Stimulated activated CD4-positive, alpha-beta T cell treated with anti-CD3 and anti-CD28 coated beads, Interleukin-12 subunit alpha, Interleukin-12 subunit beta, amount 100 ng/mL, for 48 hours (primary cell): Measurements from ENCODE around the gene TAP1.

Source experiments
- DNase-seq, 3 donors: peaks; one replicate each; pipeline ENCODE4 v3.0.0-alpha.2; 2020; ENCODE audit warnings: low read depth in 2 of 3, low spot score in 1 of 3

TAP1 gene

DNA sequence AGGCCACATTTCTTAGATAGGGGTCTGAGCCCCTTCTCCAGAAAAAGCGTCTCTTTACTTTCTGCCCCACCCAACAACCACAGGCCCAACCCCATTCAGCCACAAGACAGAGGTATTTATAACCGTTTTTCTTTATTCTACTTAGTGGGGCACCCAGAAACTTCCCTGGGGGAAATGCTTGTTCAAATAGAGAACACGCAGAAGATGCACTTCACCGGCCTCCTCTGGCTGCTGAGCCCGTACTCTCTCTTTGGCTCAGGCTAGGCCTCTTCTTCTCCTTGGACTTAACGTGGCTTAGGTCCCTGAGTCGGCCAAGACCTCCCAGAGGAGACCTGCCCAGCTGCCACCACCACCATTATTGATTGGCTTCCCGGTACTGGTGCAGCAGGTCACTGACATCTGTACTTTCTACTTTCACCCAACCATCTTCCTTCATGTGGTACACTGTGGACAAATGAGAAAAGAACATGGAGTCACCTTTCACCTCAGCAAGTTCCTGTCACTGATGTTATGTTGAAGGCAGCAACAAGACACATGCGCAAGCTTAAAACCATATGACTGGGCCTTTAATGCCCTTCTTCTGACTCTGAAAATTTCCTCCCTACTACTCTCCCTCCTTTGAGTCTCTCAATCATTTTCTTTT, 12.8 kb downstream of the TAP1 start:
- DNase-seq: peak in 1 of 3 donors; percentile 17

DNA sequence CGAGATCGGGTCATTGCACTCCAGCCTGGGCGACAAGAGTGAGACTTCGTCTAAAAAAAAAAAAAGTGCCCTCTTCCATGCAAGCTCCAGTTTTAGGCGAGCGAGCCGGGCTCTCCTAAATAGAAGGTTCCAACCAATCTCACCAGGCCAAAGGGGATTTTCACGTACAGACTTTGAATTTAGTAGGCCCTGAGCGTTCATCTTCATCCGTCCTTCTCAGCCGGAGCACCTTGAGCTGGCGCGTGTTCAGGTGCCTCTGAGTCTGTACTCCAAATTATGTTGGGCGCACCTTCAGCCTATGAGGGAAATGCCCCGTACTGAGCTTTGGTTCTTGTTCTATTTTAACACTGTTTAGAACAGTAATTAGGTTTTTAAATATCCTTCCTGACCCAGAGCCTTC, 14.1 kb downstream of the TAP1 start:
- no peak for DNase-seq

DNA sequence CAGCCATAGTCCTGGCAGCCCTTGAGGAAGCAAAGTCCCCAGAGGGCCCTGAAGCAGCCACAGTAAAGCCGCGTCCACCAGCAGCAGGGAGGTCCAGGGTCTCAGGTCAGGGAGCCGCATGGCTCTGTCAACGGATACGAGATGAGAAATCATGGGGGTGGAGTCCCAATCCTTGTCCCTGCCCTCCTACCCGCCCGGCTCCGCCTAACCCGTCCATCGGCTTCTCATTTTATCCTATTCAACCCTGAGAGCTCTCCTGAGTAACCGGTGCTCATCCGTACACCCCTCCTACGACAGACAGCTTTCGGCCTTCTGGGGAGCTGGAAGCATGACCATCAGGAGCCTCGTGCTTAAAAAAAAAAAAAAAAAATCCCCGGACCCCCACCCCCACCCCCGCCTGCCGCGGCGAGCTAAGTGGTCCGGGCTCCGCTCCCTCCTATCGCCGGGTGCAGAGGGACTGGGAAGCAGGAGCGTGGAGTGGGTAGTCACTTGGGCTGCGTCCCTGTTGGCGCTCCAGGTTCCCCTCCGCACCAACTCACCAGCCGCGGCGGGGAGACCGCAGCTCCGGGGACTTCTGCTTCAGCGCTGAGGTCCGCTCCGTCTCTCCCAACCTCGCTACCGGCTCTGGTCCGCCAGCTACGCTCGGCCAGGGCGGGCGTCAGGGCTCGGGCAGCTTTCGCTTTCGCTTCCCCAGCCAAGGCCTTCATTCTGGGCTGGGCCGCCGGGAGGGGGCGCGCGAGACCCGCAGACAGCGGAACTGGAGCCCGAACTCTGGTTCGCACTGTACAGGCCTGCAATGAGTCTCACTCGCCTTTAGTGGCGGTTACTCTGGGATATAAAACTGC, 15.2 kb downstream of the TAP1 start, which contains the start of gene TAP2:
Gene TAP2, minus strand, starts transcription at position 626 of the 845 bp plus-strand sequence. Its CDS starts 506 bp downstream, at position 120.
- DNase-seq: peak; percentile 95 to 98 (median 96)

DNA sequence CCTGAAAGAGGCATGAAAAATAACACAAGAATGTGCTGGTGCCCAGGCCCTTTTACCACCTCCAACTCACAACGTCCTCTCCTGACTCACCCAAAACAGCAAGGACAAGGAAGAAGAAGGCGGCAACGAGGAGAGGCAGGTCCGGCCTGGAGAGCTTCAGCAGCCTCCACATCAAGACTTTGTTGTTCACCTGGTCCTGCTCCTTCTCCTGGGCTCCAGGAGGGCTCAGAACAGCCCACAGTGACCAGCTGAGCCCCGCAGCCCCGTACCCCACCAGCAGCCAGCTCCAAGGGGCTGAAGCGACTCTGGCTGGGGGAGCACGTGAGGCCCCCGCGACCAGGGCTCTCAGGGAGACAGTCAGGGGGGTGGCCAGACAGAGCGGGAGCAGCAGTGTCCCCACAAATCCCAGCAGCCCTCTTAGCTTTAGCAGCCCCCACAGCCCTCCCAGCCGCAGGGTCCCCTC, 15.8 kb downstream of the TAP1 start:
- DNase-seq: no peak

DNA sequence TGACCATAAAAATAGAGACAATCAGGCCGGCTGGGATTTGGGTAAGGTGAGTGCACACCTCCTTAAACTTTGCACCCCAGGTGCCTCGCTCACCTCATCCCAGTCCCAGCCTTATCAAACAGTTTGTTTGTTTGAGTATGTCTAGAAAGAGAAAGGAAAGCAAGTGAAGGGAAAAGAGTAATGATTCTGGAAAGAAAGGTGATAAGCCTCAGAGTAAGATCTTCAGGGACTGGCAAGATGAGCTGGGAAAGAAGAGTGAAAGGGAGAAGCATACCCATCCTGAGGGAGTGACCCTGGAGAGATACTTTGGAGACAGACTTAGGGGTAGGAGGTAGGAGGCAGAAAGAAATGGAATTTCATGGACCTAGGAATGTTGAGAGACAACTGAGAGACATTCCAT, 16.6 kb downstream of the TAP1 start:
- no peak for DNase-seq

DNA sequence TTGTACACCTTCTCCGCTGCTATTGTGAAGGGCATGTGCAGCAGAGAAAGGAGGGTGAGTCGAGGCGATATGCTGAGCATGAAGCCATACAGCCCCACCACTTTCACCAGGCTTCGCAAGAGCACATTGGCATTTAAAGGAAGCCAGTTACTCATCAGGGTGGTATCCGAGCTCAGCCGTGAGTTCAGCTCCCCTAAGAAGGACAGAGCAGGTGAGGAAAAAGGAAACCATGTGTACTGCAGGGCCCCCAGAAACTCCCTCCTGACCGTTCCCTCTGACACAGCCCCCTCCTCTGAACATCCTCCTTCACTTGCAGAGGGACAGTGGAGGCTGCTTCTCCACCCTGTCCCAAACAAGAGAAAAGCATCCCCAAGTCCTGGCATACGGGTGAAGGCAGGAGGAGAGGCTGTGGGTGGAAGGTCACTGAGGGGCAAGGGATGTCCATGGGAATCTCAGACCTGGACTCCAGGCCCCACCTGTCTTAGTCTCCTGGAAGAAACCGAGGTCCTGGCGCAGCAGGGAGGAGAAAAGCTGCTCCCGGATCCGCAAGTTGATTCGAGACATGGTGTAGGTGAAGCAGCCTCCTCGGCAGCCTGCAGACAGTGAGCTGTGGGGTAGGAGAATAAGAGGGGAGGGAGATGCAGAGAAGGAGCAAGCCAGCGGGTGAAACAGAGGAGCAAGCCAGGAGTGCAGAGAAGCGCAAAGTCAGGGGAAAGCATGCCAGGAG, 18.2 kb downstream of the TAP1 start:
- no peak for DNase-seq

DNA sequence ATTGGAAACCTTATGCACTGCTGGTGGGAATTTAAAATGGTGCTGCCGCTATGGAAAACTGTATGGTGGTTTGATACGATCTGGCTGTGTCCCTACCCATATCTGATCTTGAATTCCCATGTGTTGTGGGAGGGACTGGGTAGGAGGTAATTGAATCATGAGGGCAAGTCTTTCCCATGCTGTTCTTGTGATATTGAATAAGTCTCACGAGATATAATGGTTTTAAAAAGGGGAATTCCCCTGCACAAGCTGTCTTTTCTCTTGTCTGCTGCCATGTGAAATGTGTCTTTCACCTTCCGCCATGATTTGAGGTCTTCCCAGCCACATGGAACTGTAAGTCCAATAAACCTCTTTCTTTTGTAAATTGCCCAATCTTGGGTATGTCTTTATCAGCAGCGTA, 19.8 kb downstream of the TAP1 start:
- DNase-seq: no peak

DNA sequence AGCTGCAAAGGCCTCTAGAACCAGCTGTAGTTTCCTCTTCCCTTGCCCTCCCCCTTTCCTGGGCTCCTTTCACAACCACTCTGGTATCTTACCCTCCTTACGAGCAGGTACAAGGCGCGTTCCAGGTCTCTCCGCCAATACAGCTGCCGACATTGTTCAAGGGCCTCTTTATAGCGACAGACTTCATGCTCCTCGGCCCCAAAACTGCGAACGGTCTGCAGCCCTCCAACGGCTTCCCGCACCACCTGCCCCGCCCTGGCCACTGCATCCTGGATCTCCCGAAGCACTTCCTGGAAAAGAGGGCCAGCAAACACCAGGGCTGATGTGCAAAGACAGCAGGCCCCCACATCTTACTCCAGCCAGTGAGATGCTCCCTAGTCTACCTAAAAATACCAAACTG, 21.0 kb downstream of the TAP1 start:
- no peak for DNase-seq

DNA sequence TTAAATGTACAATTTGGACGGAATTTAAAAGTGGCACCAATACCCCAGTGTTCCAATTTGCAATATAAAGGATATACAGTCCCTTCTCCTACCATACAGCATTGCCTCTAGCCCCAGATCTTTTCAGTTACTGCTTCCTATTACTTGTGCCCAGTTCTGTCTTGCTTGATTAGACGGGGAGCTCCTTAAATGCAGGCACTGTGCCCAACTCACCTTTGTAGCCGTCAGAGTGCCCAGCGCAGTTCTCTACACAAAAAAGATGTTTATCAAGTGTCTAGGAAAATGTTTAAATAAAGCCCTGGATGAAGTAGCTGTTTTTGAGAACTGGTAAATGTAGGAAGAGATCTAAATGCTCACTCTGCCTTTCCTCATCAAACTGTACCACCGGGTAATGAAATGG, 22.6 kb downstream of the TAP1 start:
- no peak for DNase-seq

DNA sequence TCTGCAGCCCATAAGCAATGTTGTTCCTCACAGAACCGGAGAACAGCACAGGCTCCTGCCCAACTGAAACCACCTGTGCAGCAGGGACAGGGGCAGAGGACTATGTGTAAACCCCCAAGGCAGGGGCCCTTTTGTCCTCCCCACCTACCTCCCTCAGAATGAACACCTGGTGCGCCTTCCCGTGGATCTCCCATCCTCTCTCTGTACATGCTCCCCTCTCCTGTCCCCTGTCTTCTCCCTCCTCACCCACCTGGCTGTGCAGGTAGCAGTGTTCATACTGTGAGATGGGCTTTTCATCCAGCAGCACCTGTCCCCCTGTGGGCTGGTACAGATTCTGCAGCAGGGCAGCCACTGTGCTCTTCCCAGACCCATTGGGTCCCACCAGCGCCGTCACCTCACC, 23.5 kb downstream of the TAP1 start:
- DNase-seq: no peak

DNA sequence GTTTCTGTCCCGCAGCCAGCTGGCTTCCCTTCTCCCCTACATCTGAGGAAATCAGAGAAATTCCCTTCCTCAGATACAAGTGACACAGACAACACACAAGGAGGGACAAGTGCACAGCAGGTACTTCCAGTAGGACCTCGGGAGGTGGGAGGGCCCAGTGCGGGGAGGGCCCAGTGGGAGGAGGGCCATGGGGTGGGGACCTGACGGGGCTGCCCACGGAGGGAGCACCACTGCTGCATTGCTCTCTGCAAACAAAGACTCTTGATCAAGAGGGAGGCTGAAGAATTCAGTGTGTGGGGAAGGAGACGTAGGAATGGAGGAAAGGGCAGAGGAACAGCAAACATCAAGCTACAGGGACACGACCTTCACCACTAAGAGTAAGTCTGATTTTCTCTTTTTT, 24.0 kb downstream of the TAP1 start:
- DNase-seq: no peak

DNA sequence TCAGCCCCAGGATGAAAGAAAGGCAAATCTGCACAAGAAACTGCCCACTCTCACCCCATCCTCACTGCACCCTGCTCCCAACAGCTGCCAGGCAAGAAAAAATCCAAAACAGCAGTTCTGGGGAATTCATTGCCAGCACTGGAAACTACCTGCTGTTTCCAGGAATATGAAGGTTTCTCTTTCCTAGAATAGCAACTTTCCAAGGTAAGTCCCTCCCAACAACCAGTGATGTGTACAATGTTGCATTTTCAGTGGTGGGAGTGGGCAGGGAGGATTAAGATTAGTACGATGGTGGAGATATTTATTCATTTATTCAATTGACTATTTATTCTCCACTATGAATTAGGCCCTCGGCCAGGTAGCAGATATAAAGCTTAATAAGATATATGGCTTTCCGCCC, 26.5 kb downstream of the TAP1 start:
- DNase-seq: no peak

DNA sequence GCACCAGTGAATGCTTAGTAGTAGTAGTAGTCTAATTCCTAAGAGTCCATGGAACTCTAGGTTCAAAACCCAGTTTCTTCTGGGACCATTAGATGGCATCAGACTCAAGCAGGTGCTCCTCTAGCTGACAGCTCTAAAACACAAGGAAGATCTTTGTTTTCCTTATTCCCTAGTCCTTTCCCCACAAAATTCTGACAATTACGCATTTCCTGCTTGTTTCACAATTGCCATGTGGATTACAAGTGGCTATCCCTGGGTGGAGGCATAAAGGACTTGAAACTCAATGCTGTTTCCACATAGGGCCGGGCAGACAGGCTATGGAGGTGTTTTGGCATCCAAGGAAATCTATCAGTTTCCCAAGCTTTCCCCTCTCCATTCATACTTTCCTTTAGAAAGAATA, 27.5 kb downstream of the TAP1 start:
- DNase-seq: no peak

DNA sequence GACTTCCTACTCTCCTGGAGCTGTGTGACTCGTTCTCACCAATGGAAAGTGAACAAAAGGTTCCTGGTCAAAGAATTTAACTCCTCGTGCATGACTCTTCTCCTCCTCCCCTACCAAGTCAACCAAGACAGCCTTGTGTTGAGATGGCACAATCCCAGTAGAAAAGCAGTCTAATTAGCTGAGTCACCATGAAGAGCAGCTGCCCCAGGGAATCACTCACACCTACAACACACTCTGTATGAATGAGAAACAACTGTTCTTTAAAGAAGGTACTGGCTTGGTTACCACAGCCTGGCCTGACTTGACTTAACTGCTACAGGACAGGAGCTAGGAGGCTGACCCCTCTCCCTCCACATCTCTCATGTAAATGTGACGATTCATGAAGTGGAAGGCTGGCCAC, 33.8 kb downstream of the TAP1 start:
- DNase-seq: no peak

DNA sequence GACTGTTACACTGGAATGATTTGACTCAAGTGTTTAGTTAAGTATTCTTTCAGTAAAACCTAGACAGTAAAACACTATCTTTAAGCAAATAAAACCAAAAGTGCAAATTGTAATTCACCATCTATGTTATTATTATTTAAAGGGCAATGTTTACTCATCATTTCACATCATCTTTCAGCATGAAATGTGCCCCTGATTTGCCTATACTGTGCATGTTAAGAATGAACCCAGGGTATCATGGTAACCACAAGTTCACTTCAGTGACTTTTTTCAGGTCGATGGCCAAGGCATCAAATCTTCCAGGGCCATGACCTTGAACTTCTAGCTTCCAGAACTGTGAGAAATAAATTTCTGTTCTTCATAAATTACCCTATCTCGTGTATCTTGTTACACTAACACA, 34.6 kb downstream of the TAP1 start:
- no peak for DNase-seq

DNA sequence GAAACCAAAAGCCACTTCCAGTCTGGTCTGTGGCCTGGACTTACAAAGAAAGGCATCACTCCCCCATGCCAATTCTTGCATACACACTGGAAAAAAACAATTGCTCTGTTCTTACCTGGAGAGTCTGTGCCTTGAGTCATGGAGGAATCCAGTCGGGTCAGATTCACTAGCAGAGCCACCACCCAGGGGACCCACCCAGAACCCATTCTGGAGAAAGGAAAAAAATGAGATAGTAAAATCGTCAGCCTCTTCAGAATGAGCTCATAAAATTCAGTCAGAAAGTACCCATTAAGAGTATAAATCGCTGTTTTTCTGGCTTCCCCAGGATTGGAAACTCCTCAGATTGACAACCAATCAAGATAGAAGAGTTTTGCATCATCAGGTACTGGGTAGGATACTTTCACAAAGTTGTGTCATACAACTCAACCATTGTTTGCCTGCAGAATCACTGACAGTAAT, 36.7 kb downstream of the TAP1 start, which contains the start of gene HLA-DOB:
Gene HLA-DOB, minus strand, starts transcription at position 257 of the 459 bp plus-strand sequence. Its CDS starts 51 bp downstream, at position 206.
- DNase-seq: no peak

DNA sequence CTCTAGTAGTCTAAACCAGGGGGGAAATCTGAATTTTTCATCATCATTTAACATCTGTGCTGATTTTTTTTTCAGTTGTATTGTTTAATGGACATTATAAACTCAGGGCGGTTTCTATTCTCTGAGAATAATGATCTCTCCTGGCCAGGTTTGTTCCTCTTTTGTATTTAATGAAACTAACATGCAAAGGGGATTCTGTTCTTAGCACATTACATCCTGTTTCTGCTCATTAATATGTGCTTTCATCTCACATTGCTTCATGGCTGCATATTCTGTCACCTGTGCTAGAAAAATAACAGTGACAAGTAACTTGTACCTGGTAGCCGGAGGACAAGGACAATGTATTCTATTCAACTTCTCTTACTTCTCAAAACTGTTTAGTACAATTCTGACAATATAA, 37.5 kb downstream of the TAP1 start:
- no peak for DNase-seq

DNA sequence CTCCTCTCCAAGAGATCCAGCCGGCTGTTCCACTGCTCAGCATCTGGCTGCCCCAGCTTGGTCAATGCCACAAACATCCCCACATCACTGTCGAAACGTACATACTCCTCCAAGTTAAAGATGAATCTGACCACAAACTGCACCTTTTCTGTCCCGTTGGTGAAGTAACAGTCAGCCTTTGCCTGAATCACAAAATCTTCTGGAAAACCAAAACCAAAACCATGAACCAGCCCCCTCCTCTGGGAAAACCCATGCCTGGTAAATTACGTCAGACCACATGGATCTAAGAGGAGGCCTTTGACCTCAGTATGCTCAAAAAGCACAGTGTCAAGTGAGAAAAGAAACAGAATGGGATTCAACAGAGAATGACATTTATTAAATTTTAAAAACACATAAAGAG, 38.4 kb downstream of the TAP1 start:
- DNase-seq: no peak

DNA sequence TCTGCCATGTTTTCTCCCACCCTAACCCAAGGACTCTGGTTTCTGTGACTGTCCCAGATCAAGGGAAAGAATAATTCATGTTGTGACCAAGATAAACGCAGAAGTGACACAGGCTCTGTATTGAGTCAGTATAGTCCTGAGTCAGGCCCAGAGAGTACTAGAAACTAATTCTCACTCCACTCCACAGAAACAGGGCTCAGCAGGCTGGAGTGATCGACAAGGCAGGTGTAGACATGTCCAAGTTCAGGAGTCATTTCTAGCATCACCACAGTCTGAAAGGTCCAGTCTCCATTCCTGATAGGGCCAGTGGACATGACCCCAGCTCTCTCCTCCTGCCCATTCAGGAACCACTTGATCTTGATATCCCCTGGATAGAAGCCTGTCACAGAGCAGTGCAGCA, 39.4 kb downstream of the TAP1 start:
- DNase-seq: no peak

DNA sequence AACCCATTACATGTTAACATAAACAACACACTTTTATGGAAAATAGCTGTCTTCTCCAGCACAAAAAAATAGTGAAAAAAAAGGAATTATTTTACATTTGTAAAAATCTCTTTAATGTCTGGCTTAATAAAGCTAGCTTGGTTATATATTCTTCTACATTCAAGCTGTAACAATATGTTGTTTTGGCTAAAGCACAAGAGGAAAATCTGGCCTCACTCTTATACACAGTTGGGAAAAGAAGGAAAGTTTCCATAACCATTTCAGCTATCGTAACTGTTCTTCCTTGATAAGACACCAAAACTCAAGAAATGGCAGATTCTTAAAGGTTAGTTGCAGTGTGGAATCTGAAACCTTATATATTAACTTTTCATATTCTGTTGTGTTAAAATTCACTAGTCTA, 44.3 kb downstream of the TAP1 start:
- no peak for DNase-seq

DNA sequence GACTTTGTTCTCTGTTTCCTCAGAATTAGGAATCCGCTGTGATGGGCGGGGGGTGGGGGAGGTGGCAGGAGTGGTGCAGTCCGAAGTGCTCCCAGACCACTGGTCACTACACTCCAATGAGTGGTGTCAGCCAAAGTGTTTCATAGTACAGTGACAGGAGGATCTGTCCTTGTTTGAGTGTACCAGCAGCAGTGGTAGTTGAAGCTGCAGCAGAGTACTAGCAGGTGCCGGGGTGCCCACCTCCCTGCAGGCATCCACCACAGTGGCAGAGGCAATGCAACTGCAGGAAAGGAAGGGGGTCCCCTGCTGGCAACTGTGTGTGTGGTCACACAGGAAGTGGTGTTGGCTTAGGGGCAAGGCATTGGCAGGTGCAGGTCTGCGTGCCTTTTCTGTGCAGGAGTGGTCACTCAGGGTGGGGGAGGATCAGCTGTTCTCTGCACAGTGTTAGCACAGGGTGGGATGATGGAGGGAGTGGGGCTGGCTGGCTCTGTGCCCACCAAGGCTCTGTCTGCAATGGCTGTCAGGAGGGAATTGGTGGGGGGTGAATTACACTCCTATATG, 46.4 kb downstream of the TAP1 start:
- DNase-seq: no peak
